ENCODE measurements around the gene GLUL.
A peak's percentile ranks its signal among the peaks of the same experiment; 100 is the strongest.
"Not testable (repeated sequence)": the region's sequence is repeated elsewhere in the genome, so short reads cannot be mapped to it uniquely, and the experiment has no call there.

The GLUL gene

GRCh38 chr1:182368358-182368757, 23.2 kb downstream of the GLUL start:
- DNase-seq (ENCODE audit: low spot score), result no peak

- no peak for DNase-seq (ENCODE audit: low spot score)
These were observed 23.7 kb downstream of the GLUL start for GRCh38 chr1:182367926-182368325.

GRCh38 chr1:182366596-182366995, 25.0 kb downstream of the GLUL start:
- no peak for DNase-seq (ENCODE audit: low spot score)

GRCh38 chr1:182359645-182360044, 31.9 kb downstream of the GLUL start:
- DNase-seq (ENCODE audit: low spot score), result peak; percentile 44

GRCh38 chr1:182357913-182358312, 33.7 kb downstream of the GLUL start:
- DNase-seq (ENCODE audit: low spot score), result no peak

- DNase-seq (ENCODE audit: low spot score), result no peak
These were observed 34.4 kb downstream of the GLUL start for GRCh38 chr1:182357171-182357570.

- no peak for DNase-seq (ENCODE audit: low spot score)
These were observed 35.9 kb downstream of the GLUL start for GRCh38 chr1:182355723-182356098.

GRCh38 chr1:182351790-182352364, 39.7 kb downstream of the GLUL start:
- no peak for DNase-seq (ENCODE audit: low spot score)

- no peak for DNase-seq (ENCODE audit: low spot score)
These were observed 40.8 kb downstream of the GLUL start for GRCh38 chr1:182350839-182351238.

GRCh38 chr1:182348961-182349747, 42.4 kb downstream of the GLUL start:
- DNase-seq (ENCODE audit: low spot score), result no peak

GRCh38 chr1:182347019-182347418, 44.6 kb downstream of the GLUL start:
- no peak for DNase-seq (ENCODE audit: low spot score)

- DNase-seq (ENCODE audit: low spot score), result no peak
These were observed 51.1 kb downstream of the GLUL start for GRCh38 chr1:182340233-182341058.

- DNase-seq (ENCODE audit: low spot score), result no peak
These were observed 51.9 kb downstream of the GLUL start for GRCh38 chr1:182339684-182340083.

GRCh38 chr1:182338806-182339370, 52.7 kb downstream of the GLUL start:
- no peak for DNase-seq (ENCODE audit: low spot score)

GRCh38 chr1:182337736-182338571, 53.6 kb downstream of the GLUL start:
- DNase-seq (ENCODE audit: low spot score), result no peak

GRCh38 chr1:182335771-182336566, 55.6 kb downstream of the GLUL start:
- DNase-seq (ENCODE audit: low spot score), result no peak

- not testable (repeated sequence) for DNase-seq (ENCODE audit: low spot score)
These were observed 58.5 kb downstream of the GLUL start for GRCh38 chr1:182333071-182333571.

GRCh38 chr1:182332261-182333060, 59.1 kb downstream of the GLUL start:
- DNase-seq (ENCODE audit: low spot score), result no peak
